GM21717 (cell line): ENCODE measurements around the gene RPRML.
"Not testable (repeated sequence)": the region's sequence is repeated elsewhere in the genome, so short reads cannot be mapped to it uniquely, and the experiment has no call there.

Experiments used
- ATAC-seq: cut with Tn5 transposase; IDR thresholded peaks from one replicate; pipeline ENCODE4 v1.9.1; 2021; ENCODE audit warnings: mild to moderate bottlenecking, moderate library complexity; ENCODE audit not compliant: unreplicated experiment

Gene RPRML

DNA sequence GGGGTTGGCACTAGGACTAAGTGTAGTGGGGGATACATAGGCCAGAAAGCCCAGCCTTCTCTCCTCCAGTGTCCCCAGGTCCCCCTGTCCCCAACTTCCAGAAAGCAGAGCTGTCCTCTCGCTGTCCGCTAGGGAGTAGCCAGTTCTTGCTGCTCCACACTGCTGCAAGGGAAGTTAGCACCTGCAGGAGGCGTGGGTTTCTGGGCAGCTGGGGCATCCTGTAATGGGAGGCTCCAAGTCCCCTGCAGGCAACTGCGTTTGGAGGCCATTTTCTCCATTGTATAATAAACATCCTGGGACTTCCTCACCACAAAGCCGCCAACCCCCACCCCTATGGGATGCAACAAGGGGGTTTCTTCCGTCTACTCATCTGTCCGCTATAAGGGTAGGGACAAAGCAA is 1.7 kb downstream of the RPRML start:
- no peak for ATAC-seq

DNA sequence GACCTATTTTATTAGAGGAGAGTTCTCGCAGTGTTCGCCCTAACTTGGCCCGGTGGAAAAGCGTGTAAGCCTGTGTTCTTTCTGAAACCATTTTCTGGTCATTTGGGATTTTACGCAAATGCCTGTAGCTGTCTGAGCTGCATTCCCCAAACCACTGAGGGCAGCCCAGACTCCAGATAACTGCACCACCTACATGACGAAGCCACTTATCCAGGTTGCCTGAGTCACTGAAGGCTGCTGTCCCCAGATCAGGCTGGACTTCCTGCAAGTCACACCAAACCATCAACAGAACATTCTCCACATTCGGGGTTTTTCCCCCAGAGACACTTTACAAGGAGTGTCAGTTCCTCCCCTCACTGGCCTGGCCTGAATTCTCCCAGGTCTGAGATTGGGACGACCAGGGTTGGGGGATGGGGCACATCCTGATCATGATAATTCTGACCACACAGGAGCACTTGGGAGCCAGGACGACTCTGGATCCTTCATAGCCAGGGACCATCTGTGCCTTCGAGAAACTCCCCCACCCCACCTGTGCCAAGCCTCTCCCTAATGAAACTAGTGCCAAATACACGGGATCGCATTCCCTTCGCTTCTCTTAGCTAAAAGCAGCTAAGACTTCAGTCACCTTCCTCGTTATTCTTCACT is 2.3 kb downstream of the RPRML start:
- no peak for ATAC-seq

DNA sequence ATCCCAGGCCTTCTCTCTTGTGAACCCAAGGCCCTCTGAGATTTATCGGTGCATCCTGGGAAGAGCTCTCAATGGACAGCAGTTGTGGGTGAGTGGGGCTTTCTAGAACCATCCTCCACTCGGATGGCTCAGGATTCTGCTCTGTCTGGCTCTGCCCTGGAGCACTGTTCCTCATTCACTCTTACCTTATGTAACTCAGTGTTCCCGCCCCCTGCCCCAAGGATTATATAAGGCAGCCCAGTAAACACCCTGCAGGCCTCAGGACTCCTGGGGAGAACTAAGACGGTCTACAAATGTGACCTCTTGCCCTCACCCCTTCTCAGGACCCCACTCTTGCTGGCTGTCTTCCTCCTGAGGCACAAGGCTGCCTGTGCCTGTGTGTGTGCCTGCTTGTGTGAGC is 3.8 kb downstream of the RPRML start:
- no peak for ATAC-seq

DNA sequence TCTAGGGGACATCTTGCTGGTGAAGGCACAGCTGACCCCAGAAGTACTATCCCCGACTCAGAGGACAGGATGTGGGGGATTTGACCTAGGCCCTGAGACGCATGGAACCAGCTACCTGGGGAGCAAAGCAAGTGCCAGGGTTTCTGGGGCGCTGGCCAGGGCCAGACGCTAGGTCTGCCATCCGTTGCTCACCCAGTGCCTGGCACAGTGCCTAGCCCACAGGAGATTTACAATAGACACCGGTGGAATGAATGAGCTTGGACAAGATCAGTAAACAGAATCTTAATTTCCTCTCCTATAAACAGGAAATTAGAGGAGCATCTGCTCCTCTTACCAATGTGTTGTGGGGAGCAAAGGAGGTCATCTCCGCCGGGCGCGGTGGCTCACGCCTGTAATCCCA is 5.0 kb downstream of the RPRML start:
- no peak for ATAC-seq

DNA sequence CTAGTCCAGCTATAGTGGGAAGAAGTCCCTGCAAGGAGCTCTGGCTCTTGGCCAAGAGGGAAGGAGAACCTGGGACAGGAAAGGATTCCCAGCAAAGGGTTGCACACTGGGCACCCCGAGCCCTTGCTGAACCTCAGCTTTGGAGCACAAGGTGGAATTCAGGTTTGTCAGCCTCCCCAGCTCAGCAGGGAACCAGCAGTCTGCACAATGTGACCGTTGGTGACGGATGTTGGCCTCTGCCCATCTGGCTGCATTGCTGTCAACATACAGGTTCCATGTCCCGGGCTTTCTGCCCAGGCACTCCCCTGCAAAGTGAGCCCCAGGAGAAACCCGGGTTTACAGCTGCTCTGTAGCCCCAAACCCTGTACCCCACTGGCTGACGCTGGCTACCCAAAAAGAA is 6.7 kb downstream of the RPRML start:
- no peak for ATAC-seq

DNA sequence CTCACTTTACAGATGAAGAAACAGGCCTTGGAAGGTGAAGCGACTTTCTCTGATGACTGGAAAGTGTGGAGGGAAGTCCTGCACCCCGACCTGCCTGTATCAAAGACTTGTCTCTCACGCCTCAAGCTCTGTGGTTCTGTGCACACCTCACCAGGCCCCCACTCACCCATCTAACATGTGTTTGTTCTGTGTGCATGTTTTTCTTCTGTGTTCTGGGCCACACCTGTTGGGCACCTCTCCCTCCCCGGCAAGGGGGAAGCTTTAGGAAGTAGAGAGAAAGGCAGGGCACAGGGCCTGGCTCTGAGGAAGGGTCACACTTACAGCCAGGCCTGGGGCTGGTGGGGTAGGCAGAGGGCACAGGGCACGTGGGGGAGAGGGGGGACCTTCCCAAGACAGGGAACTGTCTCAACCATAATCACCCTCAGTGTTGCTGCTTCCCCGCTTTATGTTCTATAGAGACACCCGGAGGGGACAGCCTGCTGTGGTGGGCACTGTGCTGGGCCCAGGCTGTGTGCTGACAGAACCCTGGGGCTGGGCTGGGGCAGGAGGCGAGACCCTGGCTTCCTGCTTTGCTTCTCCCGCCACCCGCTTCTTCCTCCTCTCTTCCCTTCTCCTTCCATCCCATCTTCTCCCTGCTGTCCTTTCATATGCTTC is 7.3 kb downstream of the RPRML start:
- no peak for ATAC-seq

DNA sequence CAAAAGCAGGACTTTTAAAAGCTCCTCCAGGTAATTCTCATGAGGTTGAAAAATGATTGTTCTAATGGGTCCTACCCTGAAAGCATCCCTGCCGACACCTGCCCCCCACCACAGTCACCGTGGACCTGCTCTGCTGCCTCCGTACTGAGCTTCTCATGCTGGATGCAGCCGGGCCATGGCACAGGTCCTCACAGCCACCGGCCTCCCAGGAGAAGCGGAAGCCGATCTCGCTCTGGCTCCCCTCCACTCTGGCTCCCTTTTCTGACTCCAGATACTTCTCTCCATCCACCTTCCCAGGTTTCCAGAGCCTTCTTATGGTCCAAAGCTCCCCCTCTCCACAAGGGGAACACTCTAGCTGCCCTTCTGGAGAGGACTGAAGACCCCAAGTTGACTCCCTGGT is 10.2 kb downstream of the RPRML start:
- ATAC-seq: no peak

DNA sequence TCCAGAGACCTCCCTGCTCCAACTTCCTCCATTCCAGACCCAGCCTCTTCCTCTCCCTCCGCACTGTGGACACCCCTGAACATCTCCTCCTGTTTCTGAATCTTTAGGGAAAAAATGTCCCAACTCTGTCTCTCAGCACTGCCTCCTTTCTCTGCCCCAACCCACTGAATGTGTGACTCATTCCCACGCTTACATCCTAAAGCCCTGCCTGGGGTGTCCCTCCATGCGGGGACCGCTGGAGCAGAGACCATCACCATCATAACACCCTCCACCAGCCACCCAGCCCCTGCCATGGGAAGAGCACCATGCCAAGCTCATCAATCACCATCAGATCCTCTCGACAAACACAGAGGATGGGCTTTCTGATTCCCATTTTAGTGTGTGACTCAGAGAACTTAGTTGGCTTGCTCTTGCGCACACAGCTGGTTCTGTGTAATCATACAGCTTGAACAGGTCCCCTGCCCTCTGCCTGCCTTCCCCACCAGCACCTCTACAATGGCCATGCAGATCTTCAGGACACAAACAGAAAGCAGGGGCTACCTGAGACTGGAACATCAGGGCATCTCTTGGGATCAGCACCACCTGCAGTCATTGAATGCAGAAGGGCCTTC is 10.7 kb downstream of the RPRML start:
- no peak for ATAC-seq

DNA sequence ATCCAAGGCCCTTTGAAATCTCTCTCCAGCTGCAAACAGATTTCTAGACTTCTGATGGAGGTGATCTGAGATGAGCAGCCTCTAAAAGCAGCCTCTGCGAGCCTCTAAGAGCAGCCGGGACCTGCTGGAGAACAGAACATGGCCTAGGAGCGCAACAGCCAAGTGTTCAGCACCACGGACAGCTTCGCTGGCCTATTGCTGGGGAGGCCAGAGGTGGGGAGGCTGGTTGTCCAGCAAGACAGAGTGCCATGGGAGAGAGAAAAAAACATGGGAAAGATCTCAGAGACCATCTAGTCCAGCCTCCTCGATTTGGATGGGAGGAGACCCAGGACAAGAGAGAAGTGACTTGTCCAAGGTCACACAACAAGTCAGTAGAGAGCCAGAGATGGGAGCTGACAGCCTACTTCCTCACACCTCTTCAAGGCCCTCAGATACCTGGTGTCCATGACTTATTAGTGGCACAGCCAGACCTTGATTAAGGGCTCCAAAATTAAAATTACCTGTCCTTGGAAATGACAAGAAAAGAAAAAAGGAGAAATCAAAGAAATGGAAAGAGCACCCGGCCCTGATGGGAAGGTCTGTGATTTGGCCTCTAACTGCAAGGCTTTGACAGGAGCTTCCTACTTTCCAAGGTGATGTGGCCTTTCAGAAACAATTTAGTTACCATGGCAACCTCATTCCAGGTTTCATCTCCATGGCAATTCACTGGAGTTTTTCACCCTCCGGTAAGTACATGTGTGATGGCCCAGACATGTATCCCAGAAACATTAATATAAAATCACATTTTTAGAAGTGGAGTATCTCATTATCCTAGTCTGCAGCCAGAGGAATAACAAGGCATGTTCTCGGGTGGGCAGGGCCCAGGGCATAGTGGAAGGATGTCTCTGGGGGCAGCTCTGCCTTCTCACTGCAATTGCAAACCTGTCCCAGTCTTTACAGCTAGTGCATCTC is 14.5 kb downstream of the RPRML start:
- no peak for ATAC-seq

DNA sequence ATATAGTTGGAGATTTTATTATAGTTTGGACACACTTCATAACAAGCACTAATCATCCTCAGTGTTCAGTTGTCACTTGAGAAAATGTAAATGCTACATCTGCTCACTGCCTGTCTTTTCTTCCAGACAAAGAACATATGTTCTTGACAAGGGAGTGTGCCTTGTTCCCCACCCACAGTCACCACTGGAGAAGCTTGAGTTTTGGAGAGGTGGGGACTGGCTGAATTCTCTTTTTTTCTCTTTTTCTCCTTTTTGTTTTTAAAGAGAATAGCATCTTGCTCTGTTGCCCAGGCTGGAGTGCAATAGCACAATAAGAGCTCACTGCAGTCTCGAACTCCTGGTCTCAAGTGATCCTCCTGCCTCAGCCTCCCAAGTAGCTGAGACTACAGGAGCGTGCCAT is 15.5 kb downstream of the RPRML start:
- no peak for ATAC-seq

DNA sequence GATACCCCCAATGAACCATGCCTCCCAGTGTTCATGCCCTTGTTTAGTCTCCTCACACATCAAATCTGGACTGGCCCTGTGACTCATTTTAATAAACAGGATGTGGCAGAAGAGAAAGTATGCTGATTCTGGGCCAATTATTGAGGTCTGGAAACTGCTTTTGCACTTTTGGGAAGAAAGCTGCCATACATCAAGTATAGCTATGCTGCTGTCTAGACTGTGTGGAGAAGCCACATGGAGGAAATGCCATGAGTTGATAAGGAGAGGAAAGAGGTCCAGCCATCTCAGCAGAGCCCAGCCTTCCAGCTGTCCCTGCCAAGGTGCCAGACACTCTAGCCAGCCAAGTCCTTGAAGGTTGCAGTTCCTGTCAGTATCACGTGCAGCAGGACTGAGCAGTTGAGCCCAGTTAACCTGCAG is 16.7 kb downstream of the RPRML start:
- ATAC-seq: no peak

DNA sequence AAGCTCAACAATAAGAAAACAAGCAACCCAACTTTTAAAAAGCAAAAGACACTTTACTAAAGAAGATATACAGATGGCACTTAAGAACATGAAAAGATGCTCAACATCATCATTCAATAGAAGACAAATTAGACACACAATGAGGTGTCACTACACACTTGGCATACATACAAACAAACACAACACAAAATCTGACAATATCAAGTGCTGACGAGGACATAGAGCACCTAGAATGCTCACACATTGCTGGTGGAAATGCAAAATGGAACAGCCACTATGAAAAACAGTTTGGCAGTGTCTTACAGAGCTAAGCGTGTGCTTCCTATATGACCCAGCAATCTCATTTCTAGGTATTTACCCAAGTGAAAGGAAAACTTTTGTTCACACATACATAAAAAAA is 18.9 kb downstream of the RPRML start:
- no peak for ATAC-seq

DNA sequence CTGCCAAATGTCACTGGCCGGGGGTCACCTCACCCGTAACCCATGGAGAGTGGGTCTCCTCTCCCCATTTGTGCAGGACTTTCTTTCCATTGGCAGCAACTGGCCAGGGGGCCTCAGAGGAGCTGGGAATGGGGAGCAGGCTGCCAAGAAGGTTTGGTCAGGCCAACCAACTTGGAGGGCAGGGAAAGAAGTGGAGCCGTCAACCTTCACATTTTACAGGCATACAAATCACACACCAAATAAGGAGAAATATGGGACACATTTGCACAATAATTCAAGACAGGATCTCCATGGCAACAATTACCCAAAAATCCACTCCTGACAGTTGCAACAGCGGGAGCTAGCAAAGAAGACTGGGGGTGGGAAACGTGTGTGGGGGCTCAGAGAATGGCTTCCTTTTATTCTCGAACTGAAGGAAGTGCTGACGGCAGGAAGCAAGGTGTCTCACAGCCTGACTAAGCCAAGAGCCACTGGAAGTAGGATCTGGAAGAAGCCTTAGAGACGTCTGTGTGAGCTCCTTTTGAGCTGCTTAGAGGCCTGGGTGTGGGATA is 20.9 kb downstream of the RPRML start:
- ATAC-seq: no peak

DNA sequence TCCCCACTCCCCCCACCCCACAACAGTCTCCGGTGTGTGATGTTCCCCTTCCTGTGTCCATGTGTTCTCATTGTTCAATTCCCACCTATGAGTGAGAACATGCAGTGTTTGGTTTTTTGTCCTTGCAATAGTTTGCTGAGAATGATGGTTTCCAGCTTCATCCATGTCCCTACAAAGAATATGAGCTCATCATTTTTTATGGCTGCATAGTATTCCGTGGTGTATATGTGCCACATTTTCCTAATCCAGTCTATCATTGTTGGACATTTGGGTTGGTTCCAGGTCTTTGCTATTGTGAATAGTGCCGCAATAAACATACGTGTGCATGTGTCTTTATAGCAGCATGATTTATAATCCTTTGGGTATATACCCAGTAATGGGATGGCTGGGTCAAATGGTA is 25.9 kb downstream of the RPRML start:
- not testable (repeated sequence) for ATAC-seq

DNA sequence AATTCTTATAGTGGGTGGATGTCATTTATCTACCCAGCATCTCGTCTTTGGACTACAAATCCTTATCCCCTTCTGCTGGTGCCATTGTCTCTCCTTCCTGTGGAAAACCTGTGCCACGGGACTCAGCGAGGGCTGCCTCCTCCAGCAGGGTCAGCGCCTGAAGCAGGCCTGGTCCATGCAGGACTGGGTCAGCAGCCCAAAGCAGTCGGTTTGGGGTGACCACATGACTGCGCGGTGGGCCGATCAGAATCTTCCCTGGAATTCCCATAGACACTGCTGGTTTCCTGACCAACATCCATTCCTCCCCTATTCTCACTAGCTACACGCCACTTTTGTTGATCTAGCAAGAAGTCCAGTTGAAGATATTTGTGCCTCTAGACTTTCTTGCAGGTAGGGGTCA is 26.9 kb downstream of the RPRML start:
- no peak for ATAC-seq

DNA sequence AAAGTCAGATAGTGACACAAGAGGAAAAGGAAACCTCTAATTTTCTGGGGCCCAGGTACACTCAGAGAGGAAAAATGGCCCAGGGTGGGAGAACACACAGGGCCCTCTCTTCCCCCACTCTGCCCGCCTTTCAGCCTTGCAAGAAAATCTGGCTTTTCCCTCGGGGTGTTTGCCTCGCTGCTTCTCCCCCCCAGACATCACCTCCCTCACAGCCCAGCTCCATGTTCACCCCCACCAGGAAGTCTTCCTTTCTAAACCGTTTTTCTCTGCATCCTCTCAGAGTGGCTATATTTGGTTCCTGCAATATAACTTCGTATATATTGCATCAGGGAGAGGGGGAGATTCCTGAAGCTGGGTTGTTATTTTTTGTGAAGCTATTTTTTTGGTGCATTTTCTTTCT is 27.3 kb downstream of the RPRML start:
- ATAC-seq: no peak

DNA sequence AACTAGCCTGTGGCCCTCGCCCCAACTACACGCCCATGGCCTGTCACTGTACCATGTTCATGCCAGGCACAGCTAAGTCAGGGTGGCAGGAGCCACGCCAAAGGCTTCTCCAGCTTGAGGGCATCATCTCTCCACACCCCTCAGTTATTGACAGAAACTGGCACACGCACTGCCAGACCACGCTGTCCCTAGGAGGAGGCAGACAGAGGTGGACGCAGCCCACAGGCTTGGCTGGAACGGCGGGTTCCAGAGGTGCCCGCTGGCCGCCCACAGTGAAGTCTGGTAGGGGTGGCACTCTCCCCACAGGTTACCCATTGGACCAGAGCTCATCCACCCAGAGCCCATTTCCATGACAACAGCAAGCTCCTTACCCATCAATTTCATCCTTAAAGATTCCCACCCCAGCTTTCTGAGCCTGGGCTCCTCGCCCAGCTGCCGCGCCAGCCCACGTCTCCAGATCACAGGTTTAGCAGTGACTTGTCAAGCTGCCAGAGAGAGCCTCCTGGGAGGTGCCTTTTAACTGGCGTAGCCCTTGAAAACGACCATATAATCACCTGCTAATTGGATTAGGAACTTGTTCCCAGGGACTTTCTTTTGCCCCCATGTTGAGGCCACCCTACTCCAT is 27.9 kb downstream of the RPRML start:
- ATAC-seq: no peak

DNA sequence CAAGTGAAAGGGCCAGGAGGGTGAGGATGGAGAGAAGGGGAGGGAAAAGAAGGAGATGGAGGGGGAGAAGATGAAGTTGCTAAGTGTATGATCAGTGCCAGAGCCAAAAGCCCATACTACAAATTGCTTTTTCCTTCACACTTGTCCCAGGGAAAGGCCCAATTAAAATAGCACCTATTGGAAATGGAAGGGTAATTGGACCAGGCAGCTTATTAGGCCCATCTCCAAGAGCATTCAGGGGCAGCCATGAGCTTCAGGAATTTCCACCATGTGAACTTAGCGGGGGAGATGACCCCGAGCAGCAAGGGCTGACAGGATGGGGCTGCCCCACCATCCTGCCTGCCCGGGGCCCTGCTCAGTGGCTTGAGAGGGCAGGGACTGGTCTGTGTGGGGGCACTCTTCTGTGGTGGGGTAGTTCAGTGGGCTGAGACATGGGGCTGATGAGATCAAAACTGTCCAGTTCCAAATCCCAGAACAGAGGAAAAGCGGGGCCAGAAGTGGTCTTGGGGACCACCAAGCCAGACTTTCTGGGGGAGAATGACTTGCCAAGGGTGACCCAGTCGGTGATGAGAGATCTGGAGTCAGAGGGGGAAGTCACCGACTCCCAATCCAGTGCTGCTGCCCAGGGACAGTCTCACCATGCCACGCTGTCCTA is 28.6 kb downstream of the RPRML start:
- ATAC-seq: no peak

DNA sequence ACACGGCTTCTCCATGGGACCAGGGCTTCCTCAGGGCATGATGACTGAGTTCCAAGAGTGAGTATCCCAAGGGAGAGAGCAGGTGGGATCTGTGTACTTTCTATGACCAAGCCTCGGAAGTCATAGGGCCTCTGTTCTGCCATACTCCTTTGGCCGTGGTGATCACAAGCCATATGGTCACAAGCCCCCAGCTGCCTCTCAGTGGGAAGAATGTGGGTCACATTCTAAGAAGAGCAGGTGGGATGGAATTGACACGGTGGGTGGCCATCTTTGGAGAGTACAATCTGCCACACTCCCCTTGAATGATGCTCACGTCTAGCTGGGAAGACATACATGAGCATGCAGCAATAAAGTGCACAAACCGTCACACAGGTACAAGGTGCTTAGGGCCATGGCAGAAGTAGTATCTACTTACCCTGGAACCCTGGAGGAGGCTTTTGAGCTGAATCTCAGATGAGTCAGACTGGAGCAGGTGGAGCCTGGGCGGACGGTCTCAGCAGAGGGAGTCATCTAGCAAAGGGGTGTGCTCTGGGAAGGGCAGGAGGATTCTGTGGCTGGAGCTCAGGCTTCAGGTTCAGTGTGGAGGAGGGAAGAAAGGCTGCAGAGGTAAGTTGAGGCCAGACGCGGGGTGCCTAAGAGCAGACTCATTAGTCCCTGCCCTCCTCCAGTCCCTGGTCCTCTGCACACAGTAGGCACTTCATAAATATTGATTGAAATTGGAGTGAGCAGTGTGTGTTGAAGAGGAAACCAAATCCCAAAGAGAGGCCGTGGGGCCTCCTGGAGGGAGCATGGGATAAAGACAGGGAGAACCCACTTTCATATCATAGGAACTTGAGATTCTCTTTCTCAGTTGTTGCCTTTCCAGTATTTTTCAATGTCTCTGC is 29.5 kb downstream of the RPRML start:
- ATAC-seq: no peak
